HepG2 (cell line): ENCODE measurements around the gene HSPA4L. TPM values are rescaled to one million over a fixed set of nuclear protein-coding genes. Genes with fewer than 3 reads are reported as not detected.

ENCODE experiments used
- ATAC-seq: fragments of 200-7000 bp; cut with Tn5 transposase; 3 replicates; pipeline ENCODE4 v1.9.1; 2020; ENCODE audit warnings: mild to moderate bottlenecking, moderate library complexity
- BruUV-seq: library from RNA; stranded (reverse); fragments of 400-500 nt; replicated peaks from 2 replicates; lab custom pipeline; 2021; lab: Mats Ljungman, UMichigan
- CTCF ChIA-PET: fragments of 300-600 bp; formaldehyde crosslinking; extraction: SDS; loops from one replicate; lab custom pipeline; 2021; ENCODE audit warnings: low total read pairs, inconsistent platforms, low intra/inter-chr PET ratio; lab: Yijun Ruan, JAX
- POLR2A ChIA-PET: fragments of 350-600 bp; sonication (Branson Sonifier 250); formaldehyde crosslinking; loops from one replicate; lab custom pipeline; 2020; ENCODE audit warnings: antibody characterized with exemption, inconsistent platforms; lab: Yijun Ruan, JAX
- DNase-seq: peaks from one replicate; pipeline ENCODE4 v3.0.0-alpha.2; 2015; ENCODE audit warnings: low spot score
- FAIRE-seq: peaks from 3 replicates; lab custom pipeline; 2011; peaks lifted over from hg19 to GRCh38; lab: Jason Lieb, UNC
- H2AFZ ChIP-seq: one replicate; pipeline ENCODE4 v1.6.1; 2011; ENCODE audit warnings: low read length, inconsistent platforms
- H3K27ac ChIP-seq: fragments of 300-600 bp; 3 replicates; pipeline ENCODE4 v1.8.0; 2011; ENCODE audit warnings: mixed run types, mild to moderate bottlenecking, mixed read lengths, low read length, inconsistent platforms; ENCODE audit not compliant: insufficient read depth; ENCODE audit errors: extremely low read length
- H3K27me3 ChIP-seq, 2 experiments: fragments of 200-600 bp in 1 of 2; 2 replicates in 1 of 2; 3 replicates in 1 of 2; pipeline versions ENCODE4 v1.6.0 to v1.8.0; 2011; ENCODE audit warnings: low read length in 2 of 2, mild to moderate bottlenecking in 2 of 2, moderate library complexity in 2 of 2, inconsistent platforms in 1 of 2; ENCODE audit not compliant: insufficient read depth in 2 of 2, control insufficient read depth in 1 of 2
- H3K36me3 ChIP-seq, 2 experiments: fragments of 200-600 bp in 1 of 2; replicated peaks in 1 of 2; 2 replicates in 1 of 2; 3 replicates in 1 of 2; pipeline versions ENCODE4 v1.5.1 to v1.8.0; 2011; ENCODE audit warnings: low read length in 2 of 2, inconsistent platforms in 1 of 2; ENCODE audit not compliant: insufficient read depth in 2 of 2, control insufficient read depth in 1 of 2
- H3K4me1 ChIP-seq: 2 replicates; pipeline ENCODE4 v1.5.1; 2012; ENCODE audit warnings: low read length, inconsistent platforms; ENCODE audit not compliant: insufficient read depth
- H3K4me2 ChIP-seq: 2 replicates; pipeline ENCODE4 v1.6.0; 2011; ENCODE audit warnings: low read depth, low read length, inconsistent platforms
- H3K4me3 ChIP-seq, 3 experiments: fragments of 200-600 bp in 1 of 3; sonication (generic), shearing (Covaris generic) in 1 of 3; replicated peaks in 1 of 3; 2 replicates each; pipeline ENCODE4 v1.5.1; 2011 to 2016; ENCODE audit warnings: low read length in 3 of 3, inconsistent platforms in 2 of 3, low read depth in 2 of 3, mild to moderate bottlenecking in 2 of 3, control low read depth in 1 of 3, mixed read lengths in 1 of 3; ENCODE audit not compliant: insufficient read depth in 1 of 3
- H3K79me2 ChIP-seq: one replicate; pipeline ENCODE4 v1.6.1; 2011; ENCODE audit warnings: low read length, inconsistent platforms; ENCODE audit not compliant: insufficient read depth
- H3K9ac ChIP-seq: 2 replicates; pipeline ENCODE4 v1.6.0; 2011; ENCODE audit warnings: mild to moderate bottlenecking, low read depth, low read length, inconsistent platforms; ENCODE audit not compliant: insufficient read depth
- H3K9me3 ChIP-seq: 2 replicates; pipeline ENCODE4 v1.5.1; 2012; ENCODE audit warnings: mild to moderate bottlenecking, low read length
- H4K20me1 ChIP-seq: 2 replicates; pipeline ENCODE4 v1.6.0; 2011; ENCODE audit warnings: inconsistent platforms, mild to moderate bottlenecking, low read length, moderate library complexity; ENCODE audit not compliant: insufficient read depth
- ATF7 ChIP-seq, 2 experiments: fragments of 450-650 bp in 1 of 2; sonication (generic) in 1 of 2; formaldehyde crosslinking in 1 of 2; IDR thresholded peaks; 2 replicates each; pipeline versions ENCODE4 v1.4.0 to v1.6.1; 2016 to 2020; ENCODE audit warnings: antibody characterized with exemption in 1 of 2, mild to moderate bottlenecking in 1 of 2, missing genetic modification reagents in 1 of 2
- CREB1 ChIP-seq, 2 experiments: fragments of 450-650 bp in 1 of 2; IDR thresholded peaks; 2 replicates each; pipeline ENCODE4 v1.6.1; 2016 to 2017; ENCODE audit warnings: control low read depth in 1 of 2, mild to moderate bottlenecking in 1 of 2, missing compliant biosample characterization in 1 of 2, missing genetic modification characterization in 1 of 2
- IRF9 ChIP-seq: sonication (generic); formaldehyde crosslinking; IDR thresholded peaks from 2 replicates; pipeline ENCODE4 v1.8.0; 2022; ENCODE audit warnings: missing genetic modification reagents, mild to moderate bottlenecking, borderline replicate concordance
- ISL2 ChIP-seq: sonication (generic); formaldehyde crosslinking; IDR thresholded peaks from 2 replicates; pipeline ENCODE4 v1.5.0; 2020; ENCODE audit warnings: missing genetic modification reagents
- PHF5A ChIP-seq: IDR thresholded peaks from one replicate; pipeline ENCODE4 v1.6.1; 2018; ENCODE audit warnings: low read depth, missing genetic modification reagents; ENCODE audit not compliant: unreplicated experiment
- REXO4 ChIP-seq: sonication (generic); formaldehyde crosslinking; IDR thresholded peaks from 2 replicates; pipeline ENCODE4 v1.8.0; 2022; ENCODE audit warnings: missing genetic modification reagents, mild to moderate bottlenecking, borderline replicate concordance
- SMC3 ChIP-seq: IDR thresholded peaks from 2 replicates; pipeline ENCODE4 v1.6.1; 2011; ENCODE audit warnings: low read length, improper control_type of control experiment
- SYNCRIP ChIP-seq: fragments of 200-400 bp; formaldehyde crosslinking; IDR thresholded peaks from 2 replicates; pipeline ENCODE4 v1.6.1; 2018; ENCODE audit warnings: mild to moderate bottlenecking, low read depth, low read length; ENCODE audit not compliant: insufficient read depth
- THAP8 ChIP-seq: sonication (generic); formaldehyde crosslinking; IDR thresholded peaks from 2 replicates; pipeline ENCODE4 v1.5.1; 2020; ENCODE audit warnings: missing genetic modification reagents, mild to moderate bottlenecking, borderline replicate concordance
- ZNF572 ChIP-seq: sonication (generic); formaldehyde crosslinking; IDR thresholded peaks from 2 replicates; pipeline ENCODE4 v1.5.1; 2020; ENCODE audit warnings: mild to moderate bottlenecking, missing genetic modification reagents
- ZNF775 ChIP-seq: sonication (generic); formaldehyde crosslinking; IDR thresholded peaks from 2 replicates; pipeline ENCODE4 v1.4.0; 2020; ENCODE audit warnings: missing genetic modification reagents, mild to moderate bottlenecking, moderate library complexity, borderline replicate concordance
- WGBS: methylation state at CpG from one replicate; pipeline ENCODE4 v1.1.6; 2017; ENCODE audit warnings: low lambda C conversion rate; 5-methylcytosine and 5-hydroxymethylcytosine counted together
- in situ Hi-C: cut with HindIII; loops from 2 replicates; pipeline ENCODE4 v1.10.0; 2017; ENCODE audit warnings: low pct_unique_long_range_greater_than_20kb; ENCODE audit not compliant: extremely low pct_ligation_motif_present
- intact Hi-C: fragments of 100-400 bp; cut with micrococcal nuclease; formaldehyde crosslinking; loops from one replicate; pipeline ENCODE4 v1.10.0; 2022; ENCODE audit not compliant: unreplicated experiment
- polyA plus RNA-seq, 8 experiments: library from polyadenylated mRNA; depleted of rRNA in 3 of 8; stranded (reverse) in 7 of 8; unstranded in 1 of 8; fragments of >200 nt; fragmentation: Illumina TruSeq in 4 of 8; extraction: Trizol in 4 of 8; gene quantifications; 2 replicates each; pipeline versions ENCODE4 v1.2.1 to v1.2.3, GENCODE V29; 2011 to 2016; ENCODE audit warnings: low read depth in 4 of 8, missing spikeins in 1 of 8, mixed read lengths in 1 of 8; ENCODE audit not compliant: insufficient read depth in 1 of 8
- total RNA-seq, 5 experiments: library from RNA; depleted of rRNA; stranded (reverse); fragments of >200 nt; fragmentation: Illumina TruSeq; extraction: Trizol; gene quantifications; 2 replicates each; pipeline ENCODE4 v1.2.3, GENCODE V29; 2016; ENCODE audit warnings: low read depth in 1 of 5

HSPA4L gene
- total and polyA plus RNA-seq, 2 of the 13 experiments (the other 11 are each of a cell fraction or from before 2014, with no cell fraction given): 3.7 to 31.5 TPM

- DNase-seq: no peak
- ATAC-seq: no peak
- FAIRE-seq: no peak
- no peak overlapping the region for H3K4me3 ChIP-seq
- intact Hi-C loops: no loop called here
- H4K20me1 ChIP-seq: no peaks in the 10 kb centered on the region
- no peaks in the 10 kb centered on the region for H3K79me2 ChIP-seq
- 4% methylated on average over 4 of the region's 4 CpGs for WGBS
- H2AFZ ChIP-seq: no peak overlapping the region
- no peak overlapping the region for H3K4me2 ChIP-seq
- H3K9me3 ChIP-seq: no peaks in the 10 kb centered on the region
- H3K27ac ChIP-seq: no peak overlapping the region
- no TSS peak for BruUV-seq
- ChIA-PET CTCF (no interaction called here), POLR2A (no interaction called here)
- H3K36me3 ChIP-seq: no peaks in the 10 kb centered on the region
- H3K27me3 ChIP-seq: no peaks in the 10 kb centered on the region
- H3K4me1 ChIP-seq: 0 out of 2 replicates have a peak, but pooled peaks cover under 1% of the 10 kb centered on the region
- no peak for TF ChIP-seq SYNCRIP
- TF ChIP-seq ATF7 (IDR thresholded peaks at IDR 0.05): peak; percentile 95
- TF ChIP-seq ATF7 (CRISPR knock-in tag; IDR thresholded peaks at IDR 0.05): no peak
- no peak for TF ChIP-seq REXO4 (CRISPR knock-in tag)
- TF ChIP-seq CREB1 (IDR thresholded peaks at IDR 0.05): peak; percentile 82
- TF ChIP-seq CREB1 (CRISPR knock-in tag; IDR thresholded peaks at IDR 0.05): no peak
- TF ChIP-seq SMC3: no peak
- TF ChIP-seq ZNF572 (CRISPR knock-in tag): no peak
- TF ChIP-seq ZNF775: no peak
- no peak for TF ChIP-seq PHF5A (CRISPR knock-in tag)
- no peak for TF ChIP-seq THAP8 (CRISPR knock-in tag)
- no peak for TF ChIP-seq IRF9 (CRISPR knock-in tag)
- TF ChIP-seq ISL2 (CRISPR knock-in tag): no peak
- in situ Hi-C loops: no loop called here
- H3K9ac ChIP-seq: no peak overlapping the region
Observed at GRCh38 chr4:127771535-127772275, 10.4 kb upstream of the HSPA4L start.
